A549 (cell line): ENCODE measurements around the gene FBLN1.

ENCODE experiments used
- GATA3 ChIP-seq: IDR thresholded peaks from 2 replicates; pipeline ENCODE4 v1.6.1; 2012; ENCODE audit warnings: borderline replicate concordance
- TF ChIP-seq, protein P1 (sequence below): fragments of >200 bp; sonication (Bioruptor Twin); formaldehyde crosslinking; IDR thresholded peaks from 3 replicates; pipeline ENCODE4 v1.5.1; 2016

DNA sequence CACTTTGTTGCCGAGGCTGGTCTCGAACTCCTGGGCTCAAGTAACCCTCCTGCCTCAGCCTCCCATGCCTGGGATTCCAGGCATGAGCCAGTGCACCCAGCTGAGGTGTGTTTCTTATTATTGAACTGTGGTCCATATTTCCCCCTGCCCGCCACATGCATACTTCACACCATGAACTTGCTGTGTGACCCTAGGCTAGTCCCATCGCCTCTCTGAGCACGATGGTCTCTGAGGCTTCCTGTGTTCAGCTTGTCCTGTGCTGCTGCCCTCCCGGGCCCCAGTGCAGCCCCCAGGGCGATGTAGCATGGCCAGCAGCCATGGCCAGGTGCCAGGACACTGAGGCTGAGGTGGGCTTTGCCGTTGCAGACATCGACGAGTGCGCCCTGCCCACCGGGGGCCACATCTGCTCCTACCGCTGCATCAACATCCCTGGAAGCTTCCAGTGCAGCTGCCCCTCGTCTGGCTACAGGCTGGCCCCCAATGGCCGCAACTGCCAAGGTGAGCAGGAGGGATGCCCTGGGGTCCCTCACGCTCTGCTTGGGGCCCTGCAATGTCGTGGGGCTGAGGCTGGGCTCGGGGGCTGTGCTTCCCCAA, 45.7 kb downstream of the FBLN1 start:
- TF ChIP-seq, protein P1, sequence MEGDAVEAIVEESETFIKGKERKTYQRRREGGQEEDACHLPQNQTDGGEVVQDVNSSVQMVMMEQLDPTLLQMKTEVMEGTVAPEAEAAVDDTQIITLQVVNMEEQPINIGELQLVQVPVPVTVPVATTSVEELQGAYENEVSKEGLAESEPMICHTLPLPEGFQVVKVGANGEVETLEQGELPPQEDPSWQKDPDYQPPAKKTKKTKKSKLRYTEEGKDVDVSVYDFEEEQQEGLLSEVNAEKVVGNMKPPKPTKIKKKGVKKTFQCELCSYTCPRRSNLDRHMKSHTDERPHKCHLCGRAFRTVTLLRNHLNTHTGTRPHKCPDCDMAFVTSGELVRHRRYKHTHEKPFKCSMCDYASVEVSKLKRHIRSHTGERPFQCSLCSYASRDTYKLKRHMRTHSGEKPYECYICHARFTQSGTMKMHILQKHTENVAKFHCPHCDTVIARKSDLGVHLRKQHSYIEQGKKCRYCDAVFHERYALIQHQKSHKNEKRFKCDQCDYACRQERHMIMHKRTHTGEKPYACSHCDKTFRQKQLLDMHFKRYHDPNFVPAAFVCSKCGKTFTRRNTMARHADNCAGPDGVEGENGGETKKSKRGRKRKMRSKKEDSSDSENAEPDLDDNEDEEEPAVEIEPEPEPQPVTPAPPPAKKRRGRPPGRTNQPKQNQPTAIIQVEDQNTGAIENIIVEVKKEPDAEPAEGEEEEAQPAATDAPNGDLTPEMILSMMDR: no peak
- no peak for TF ChIP-seq GATA3
